Brain microvascular endothelial cell (primary cell): ENCODE data around the gene UGGT2.
"Not testable (repeated sequence)": the region's sequence is repeated elsewhere in the genome, so short reads cannot be mapped to it uniquely, and the experiment has no call there.

ENCODE experiments used
- DNase-seq: peaks from one replicate; pipeline ENCODE4 v3.0.0-alpha.2; 2020
- H3K27ac ChIP-seq: fragments of 250-450 bp; sonication (Bioruptor Pico); 2 replicates; pipeline ENCODE4 v1.5.1; 2020; ENCODE audit warnings: mild to moderate bottlenecking, moderate library complexity
- H3K27me3 ChIP-seq: fragments of 250-450 bp; sonication (Bioruptor Pico); replicated peaks from 2 replicates; pipeline ENCODE4 v1.5.1; 2020; ENCODE audit warnings: mild to moderate bottlenecking
- H3K36me3 ChIP-seq: fragments of 250-450 bp; sonication (Bioruptor Pico); replicated peaks from 2 replicates; pipeline ENCODE4 v1.5.1; 2020; ENCODE audit warnings: mild to moderate bottlenecking
- H3K4me3 ChIP-seq: 2 replicates; pipeline ENCODE4 v1.5.1; 2011; ENCODE audit warnings: low read depth, mild to moderate bottlenecking, control low read depth, low read length, moderate library complexity
- CTCF ChIP-seq: IDR thresholded peaks from 2 replicates; pipeline ENCODE4 v1.5.1; 2011; ENCODE audit warnings: low read depth, mild to moderate bottlenecking, moderate library complexity, low read length, control low read depth, inconsistent platforms; ENCODE audit errors: missing control alignments
- in situ Hi-C: cut with HindIII; loops from 2 replicates; pipeline ENCODE4 v1.10.0; 2017; ENCODE audit warnings: low sequenced_read_pairs, low pct_ligation_motif_present

UGGT2 gene

DNA sequence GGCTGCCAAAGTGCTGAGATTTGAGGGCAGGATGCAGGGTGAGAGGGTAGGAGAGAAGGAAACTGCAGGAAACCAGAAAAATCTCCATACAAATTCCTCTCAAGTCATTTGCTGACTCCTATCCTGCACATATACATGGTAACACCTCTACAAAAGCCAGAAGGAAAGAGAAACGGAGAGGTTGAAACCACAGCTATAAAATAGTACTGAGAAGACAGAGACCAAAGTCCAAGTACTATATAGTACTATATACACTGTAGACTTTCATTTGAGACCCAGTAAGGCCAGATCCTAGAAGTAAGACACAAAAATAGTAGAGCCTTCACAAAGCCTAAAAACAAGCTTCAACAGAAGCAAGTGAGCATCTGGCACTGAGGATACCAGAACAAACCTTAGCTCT, 103.1 kb downstream of the UGGT2 start:
- Histone ChIP-seq H3K36me3 (no peaks in the 10 kb centered on the region), H3K27ac (no peak overlapping the region), H3K4me3 (no peak overlapping the region), H3K27me3 (no peaks in the 10 kb centered on the region)
- in situ Hi-C loops: no loop called here
- no peak for TF ChIP-seq CTCF
- no peak for DNase-seq

DNA sequence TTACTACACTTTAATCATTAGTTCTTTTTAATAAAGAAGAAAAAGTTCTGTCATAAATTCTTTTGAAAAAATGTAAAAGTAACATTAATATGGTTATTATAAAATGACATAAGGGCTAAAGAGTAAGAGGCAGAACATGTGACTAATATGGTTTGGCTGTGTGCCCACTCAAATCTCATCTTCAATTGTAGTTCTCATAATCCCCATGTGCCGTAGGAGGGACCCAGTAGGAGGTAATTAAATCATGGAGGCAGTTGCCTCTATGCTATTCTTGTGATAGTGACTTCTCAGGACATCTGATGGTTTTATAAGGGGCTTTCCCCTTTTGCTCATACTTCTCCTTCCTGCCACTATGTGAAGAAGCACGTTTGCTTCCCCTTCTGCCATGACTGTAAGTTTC, 104.5 kb downstream of the UGGT2 start:
- DNase-seq: peak; percentile 75
- H3K27me3 ChIP-seq: no peaks in the 10 kb centered on the region
- H3K27ac ChIP-seq: no peak overlapping the region
- in situ Hi-C loops: no loop called here
- H3K36me3 ChIP-seq: no peaks in the 10 kb centered on the region
- no peak for TF ChIP-seq CTCF
- H3K4me3 ChIP-seq: no peak overlapping the region

DNA sequence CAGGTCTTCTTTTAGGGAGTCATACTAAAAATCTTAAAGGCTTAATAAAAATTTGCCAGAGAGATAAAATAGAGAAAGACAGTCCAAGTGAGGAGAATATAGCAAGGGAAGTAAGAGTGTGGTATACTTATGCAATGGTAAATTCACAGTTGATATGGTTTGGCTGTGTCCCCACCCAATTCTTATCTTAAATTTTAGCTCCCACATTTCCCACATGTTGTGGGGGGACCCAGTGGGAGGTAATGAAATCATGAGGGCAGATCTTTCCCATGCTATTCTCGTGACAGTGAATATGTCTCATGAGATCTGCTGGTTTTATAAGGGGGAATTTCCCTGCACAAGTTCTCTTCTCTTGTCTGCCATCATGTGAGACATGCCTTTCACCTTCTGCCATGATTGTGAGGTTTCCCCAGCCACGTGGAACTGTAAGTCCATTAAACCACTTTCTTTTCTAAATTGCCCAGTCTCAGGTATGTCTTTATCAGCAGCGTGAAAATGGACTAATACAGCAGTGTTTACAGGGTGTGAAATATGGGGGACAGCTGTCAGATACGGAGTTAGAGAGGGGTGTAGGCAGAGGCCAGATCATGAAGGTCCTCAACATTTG, 115.4 kb downstream of the UGGT2 start:
- in situ Hi-C loops: no loop called here
- H3K27me3 ChIP-seq: no peaks in the 10 kb centered on the region
- DNase-seq: no peak
- no peaks in the 10 kb centered on the region for H3K36me3 ChIP-seq
- H3K27ac ChIP-seq: no peak overlapping the region
- H3K4me3 ChIP-seq: no peak overlapping the region
- TF ChIP-seq CTCF: no peak

- DNase-seq: no peak
- Histone ChIP-seq H3K36me3 (peaks cover 2% of the 10 kb centered on the region), H3K4me3 (no peak overlapping the region), H3K27ac (no peak overlapping the region), H3K27me3 (no peaks in the 10 kb centered on the region)
- TF ChIP-seq CTCF: no peak
- in situ Hi-C loops: no loop called here
Observed at GRCh38 chr13:95931300-95932025, 121.7 kb downstream of the UGGT2 start.

- no peak for TF ChIP-seq CTCF
- Histone ChIP-seq H3K27ac (no peak overlapping the region), H3K36me3 (peaks cover 2% of the 10 kb centered on the region), H3K4me3 (no peak overlapping the region), H3K27me3 (no peaks in the 10 kb centered on the region)
- no peak for DNase-seq
- in situ Hi-C loops: no loop called here
Observed at GRCh38 chr13:95929430-95929829, 123.8 kb downstream of the UGGT2 start.

DNA sequence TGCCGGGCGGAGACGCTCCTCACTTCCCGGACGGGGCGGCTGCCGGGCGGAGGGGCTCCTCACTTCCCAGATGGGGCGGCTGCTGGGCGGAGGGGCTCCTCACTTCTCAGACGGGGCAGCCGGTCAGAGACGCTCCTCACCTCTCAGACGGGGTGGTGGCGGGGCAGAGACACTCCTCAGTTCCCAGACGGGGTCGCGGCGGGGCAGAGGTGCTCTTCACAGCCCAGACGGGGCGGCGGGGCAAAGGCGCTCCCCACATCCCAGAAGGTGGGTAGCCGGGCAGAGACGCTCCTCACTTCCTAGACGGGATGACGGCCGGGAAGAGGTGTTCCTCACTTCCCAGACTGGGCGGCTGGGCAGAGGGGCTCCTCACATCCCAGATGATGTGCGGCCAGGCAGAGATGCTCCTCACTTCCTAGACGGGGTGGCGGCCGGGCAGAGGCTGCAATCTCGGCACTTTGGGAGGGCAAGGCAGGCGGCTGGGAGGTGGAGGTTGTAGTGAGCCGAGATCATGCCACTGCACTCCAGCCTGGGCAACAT, 124.8 kb downstream of the UGGT2 start:
- H3K4me3 ChIP-seq, H3K27ac ChIP-seq, DNase-seq, H3K27me3 ChIP-seq, in situ Hi-C loops, H3K36me3 ChIP-seq: not testable (repeated sequence)
